Measurements from ENCODE around the gene DIAPH3. TPM values are rescaled to one million over a fixed set of nuclear protein-coding genes. Genes with fewer than 3 reads are reported as not detected.
A peak's percentile ranks its signal among the peaks of the same experiment; 100 is the strongest.

The DIAPH3 gene
- total RNA-seq, 1 experiment from 2014 or later = 27.6 TPM

- no peaks in the 10 kb centered on the region for H3K36me3 Mint-ChIP-seq
- ChIA-PET POLR2A (no interaction called here), CTCF (no interaction called here)
- TF ChIP-seq OVOL2 (CRISPR knock-in tag; IDR thresholded peaks at IDR 0.05; ENCODE audit: borderline replicate concordance) (no peak), ATF1 (CRISPR knock-in tag; IDR thresholded peaks at IDR 0.05) (no peak), ATF3 (CRISPR knock-in tag; conservative IDR thresholded peaks at IDR 0.05) (no peak), ZNF219 (CRISPR knock-in tag; IDR thresholded peaks at IDR 0.05; ENCODE audit: borderline replicate concordance) (no peak), JAZF1 (CRISPR knock-in tag; IDR thresholded peaks at IDR 0.05) (no peak), CREB1 (CRISPR knock-in tag; IDR thresholded peaks at IDR 0.05) (no peak), TEAD4 (CRISPR knock-in tag; IDR thresholded peaks at IDR 0.05) (no peak), ZNF423 (CRISPR knock-in tag; IDR thresholded peaks at IDR 0.05) (no peak), NR2C2 (CRISPR knock-in tag; IDR thresholded peaks at IDR 0.05) (no peak), ZNF396 (CRISPR knock-in tag; IDR thresholded peaks at IDR 0.05; ENCODE audit: borderline replicate concordance) (no peak), GRHL2 (CRISPR knock-in tag; IDR thresholded peaks at IDR 0.05; ENCODE audit: insufficient replicate concordance, severe bottlenecking) (no peak)
- TF ChIP-seq, protein P1, sequence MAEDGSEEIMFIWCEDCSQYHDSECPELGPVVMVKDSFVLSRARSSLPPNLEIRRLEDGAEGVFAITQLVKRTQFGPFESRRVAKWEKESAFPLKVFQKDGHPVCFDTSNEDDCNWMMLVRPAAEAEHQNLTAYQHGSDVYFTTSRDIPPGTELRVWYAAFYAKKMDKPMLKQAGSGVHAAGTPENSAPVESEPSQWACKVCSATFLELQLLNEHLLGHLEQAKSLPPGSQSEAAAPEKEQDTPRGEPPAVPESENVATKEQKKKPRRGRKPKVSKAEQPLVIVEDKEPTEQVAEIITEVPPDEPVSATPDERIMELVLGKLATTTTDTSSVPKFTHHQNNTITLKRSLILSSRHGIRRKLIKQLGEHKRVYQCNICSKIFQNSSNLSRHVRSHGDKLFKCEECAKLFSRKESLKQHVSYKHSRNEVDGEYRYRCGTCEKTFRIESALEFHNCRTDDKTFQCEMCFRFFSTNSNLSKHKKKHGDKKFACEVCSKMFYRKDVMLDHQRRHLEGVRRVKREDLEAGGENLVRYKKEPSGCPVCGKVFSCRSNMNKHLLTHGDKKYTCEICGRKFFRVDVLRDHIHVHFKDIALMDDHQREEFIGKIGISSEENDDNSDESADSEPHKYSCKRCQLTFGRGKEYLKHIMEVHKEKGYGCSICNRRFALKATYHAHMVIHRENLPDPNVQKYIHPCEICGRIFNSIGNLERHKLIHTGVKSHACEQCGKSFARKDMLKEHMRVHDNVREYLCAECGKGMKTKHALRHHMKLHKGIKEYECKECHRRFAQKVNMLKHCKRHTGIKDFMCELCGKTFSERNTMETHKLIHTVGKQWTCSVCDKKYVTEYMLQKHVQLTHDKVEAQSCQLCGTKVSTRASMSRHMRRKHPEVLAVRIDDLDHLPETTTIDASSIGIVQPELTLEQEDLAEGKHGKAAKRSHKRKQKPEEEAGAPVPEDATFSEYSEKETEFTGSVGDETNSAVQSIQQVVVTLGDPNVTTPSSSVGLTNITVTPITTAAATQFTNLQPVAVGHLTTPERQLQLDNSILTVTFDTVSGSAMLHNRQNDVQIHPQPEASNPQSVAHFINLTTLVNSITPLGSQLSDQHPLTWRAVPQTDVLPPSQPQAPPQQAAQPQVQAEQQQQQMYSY (CRISPR knock-in tag; IDR thresholded peaks at IDR 0.05) = no peak
- TF ChIP-seq, protein P2, sequence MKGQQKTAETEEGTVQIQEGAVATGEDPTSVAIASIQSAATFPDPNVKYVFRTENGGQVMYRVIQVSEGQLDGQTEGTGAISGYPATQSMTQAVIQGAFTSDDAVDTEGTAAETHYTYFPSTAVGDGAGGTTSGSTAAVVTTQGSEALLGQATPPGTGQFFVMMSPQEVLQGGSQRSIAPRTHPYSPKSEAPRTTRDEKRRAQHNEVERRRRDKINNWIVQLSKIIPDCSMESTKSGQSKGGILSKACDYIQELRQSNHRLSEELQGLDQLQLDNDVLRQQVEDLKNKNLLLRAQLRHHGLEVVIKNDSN (CRISPR knock-in tag; IDR thresholded peaks at IDR 0.05) = no peak
- H3K27me3 Mint-ChIP-seq (ENCODE audit: low read depth) = no peaks in the 10 kb centered on the region
- no peak for DNase-seq (ENCODE audit: low spot score)
- peaks cover 3% of the 10 kb centered on the region; the same call in 1 of the 2 replicates for H3K4me1 Mint-ChIP-seq
- no peak overlapping the region for H3K27ac Mint-ChIP-seq
- no peaks in the 10 kb centered on the region for H3K9me3 Mint-ChIP-seq
- H3K4me3 Mint-ChIP-seq = no peak overlapping the region
- peak; percentile 43; the same call in 1 of the 2 replicates for ATAC-seq
Measured at GRCh38 chr13:59774491-59774971, 389.2 kb downstream of the DIAPH3 start.

DNA sequence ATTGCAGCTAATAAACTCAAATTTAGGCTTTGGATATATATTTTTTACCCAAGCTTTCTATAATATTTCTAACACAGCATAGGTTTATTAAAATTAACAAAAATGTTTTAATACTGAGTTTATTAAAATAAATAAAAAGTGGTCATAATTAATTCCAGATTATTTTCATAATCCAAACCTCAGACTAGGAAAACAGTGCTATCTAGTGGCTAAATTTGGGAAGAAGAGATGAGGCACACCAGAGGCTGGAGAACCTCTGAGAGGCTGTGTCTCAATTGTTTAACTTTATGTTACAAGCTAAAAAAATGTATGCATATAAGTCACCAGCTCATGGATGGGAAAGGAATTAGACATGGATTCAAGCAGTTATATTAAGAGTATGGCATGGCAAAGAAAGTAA lies 392.5 kb downstream of the DIAPH3 start:
- 0 out of 2 replicates have a peak, but pooled peaks have one; percentile 38 for ATAC-seq
- Mint-ChIP-seq H3K27me3 (ENCODE audit: low read depth) (no peaks in the 10 kb centered on the region), H3K36me3 (no peaks in the 10 kb centered on the region), H3K9me3 (no peaks in the 10 kb centered on the region), H3K27ac (no peak overlapping the region), H3K4me1 (peaks cover 25% of the 10 kb centered on the region), H3K4me3 (no peak overlapping the region)
- TF ChIP-seq, protein P3, sequence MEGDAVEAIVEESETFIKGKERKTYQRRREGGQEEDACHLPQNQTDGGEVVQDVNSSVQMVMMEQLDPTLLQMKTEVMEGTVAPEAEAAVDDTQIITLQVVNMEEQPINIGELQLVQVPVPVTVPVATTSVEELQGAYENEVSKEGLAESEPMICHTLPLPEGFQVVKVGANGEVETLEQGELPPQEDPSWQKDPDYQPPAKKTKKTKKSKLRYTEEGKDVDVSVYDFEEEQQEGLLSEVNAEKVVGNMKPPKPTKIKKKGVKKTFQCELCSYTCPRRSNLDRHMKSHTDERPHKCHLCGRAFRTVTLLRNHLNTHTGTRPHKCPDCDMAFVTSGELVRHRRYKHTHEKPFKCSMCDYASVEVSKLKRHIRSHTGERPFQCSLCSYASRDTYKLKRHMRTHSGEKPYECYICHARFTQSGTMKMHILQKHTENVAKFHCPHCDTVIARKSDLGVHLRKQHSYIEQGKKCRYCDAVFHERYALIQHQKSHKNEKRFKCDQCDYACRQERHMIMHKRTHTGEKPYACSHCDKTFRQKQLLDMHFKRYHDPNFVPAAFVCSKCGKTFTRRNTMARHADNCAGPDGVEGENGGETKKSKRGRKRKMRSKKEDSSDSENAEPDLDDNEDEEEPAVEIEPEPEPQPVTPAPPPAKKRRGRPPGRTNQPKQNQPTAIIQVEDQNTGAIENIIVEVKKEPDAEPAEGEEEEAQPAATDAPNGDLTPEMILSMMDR (IDR thresholded peaks at IDR 0.05) = no peak
- peak; percentile 46; the same call in 1 of the 2 replicates for TF ChIP-seq HMGA2 (CRISPR knock-in tag; IDR thresholded peaks at IDR 0.05)
- ChIA-PET POLR2A (no interaction called here), CTCF (interaction anchor here (0.5 to 1.9 kb wide), 13 partner anchors 14 to 660 kb away, joined by 3 to 12 read pairs (median 4); no protein-coding TSS in a partner anchor)
- no peak for DNase-seq (ENCODE audit: low spot score)

DNA sequence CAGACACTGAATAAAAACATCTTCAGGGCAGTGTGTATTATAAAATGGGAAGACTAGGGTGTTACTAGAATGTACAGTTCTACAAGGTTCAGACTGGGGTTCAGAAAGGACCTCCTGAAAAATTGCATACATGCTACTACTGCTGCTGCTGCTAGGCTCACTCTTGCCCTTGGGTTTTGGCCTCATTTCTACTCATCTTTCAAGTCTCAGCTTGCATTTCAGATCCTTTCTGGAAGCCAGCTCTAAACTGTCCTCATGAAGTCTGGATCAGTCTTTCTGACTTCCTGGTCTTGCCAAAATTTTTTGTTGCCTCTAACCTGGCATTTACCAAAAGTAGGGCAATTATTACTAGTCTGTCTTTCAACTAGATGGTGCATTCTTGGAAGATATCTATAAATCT lies 393.3 kb downstream of the DIAPH3 start:
- ChIA-PET POLR2A (no interaction called here), CTCF (interaction anchor here (0.6 to 1.9 kb wide), 10 partner anchors 13 to 660 kb away, joined by 3 to 12 read pairs (median 4); no protein-coding TSS in a partner anchor)
- Mint-ChIP-seq H3K27me3 (ENCODE audit: low read depth) (no peaks in the 10 kb centered on the region), H3K4me3 (no peak overlapping the region), H3K9me3 (no peaks in the 10 kb centered on the region), H3K36me3 (no peaks in the 10 kb centered on the region), H3K4me1 (peaks cover 25% of the 10 kb centered on the region), H3K27ac (no peak overlapping the region)
- DNase-seq (ENCODE audit: low spot score) (no peak), ATAC-seq (no peak)
- TF ChIP-seq ATF1 (CRISPR knock-in tag; IDR thresholded peaks at IDR 0.05) = no peak
- no peak for TF ChIP-seq KAT7 (CRISPR knock-in tag; IDR thresholded peaks at IDR 0.05; ENCODE audit: borderline replicate concordance)
- no peak for TF ChIP-seq ZNF423 (CRISPR knock-in tag; IDR thresholded peaks at IDR 0.05)
- no peak for TF ChIP-seq SP1 (CRISPR knock-in tag; conservative IDR thresholded peaks at IDR 0.05)
- TF ChIP-seq PRRX2 (CRISPR knock-in tag; IDR thresholded peaks at IDR 0.05) = no peak
- TF ChIP-seq ZSCAN18 (CRISPR knock-in tag; IDR thresholded peaks at IDR 0.05) = no peak
- no peak for TF ChIP-seq GRHL2 (CRISPR knock-in tag; IDR thresholded peaks at IDR 0.05; ENCODE audit: insufficient replicate concordance, severe bottlenecking)
- TF ChIP-seq ARID4B (CRISPR knock-in tag; IDR thresholded peaks at IDR 0.05; ENCODE audit: borderline replicate concordance) = no peak

Measured in WTC11 (cell line).